DMS114 treated with DMSO at 0.1 percent for 48 hours (cell line): Measurements from ENCODE around the gene PHYKPL.
"Not testable (repeated sequence)": the region's sequence is repeated elsewhere in the genome, so short reads cannot be mapped to it uniquely, and the experiment has no call there.

Source experiments
- DNase-seq: peaks from one replicate; lab custom pipeline; 2025; ENCODE audit not compliant: unreplicated experiment; lab: John Stamatoyannopoulos, UW

The PHYKPL gene

GRCh38 chr5:178265746-178266145 is 33.1 kb upstream of the PHYKPL start:
- DNase-seq: no peak

GRCh38 chr5:178264044-178264443 is 31.4 kb upstream of the PHYKPL start:
- DNase-seq: no peak

GRCh38 chr5:178261666-178262600 is 29.3 kb upstream of the PHYKPL start:
- DNase-seq: no peak

GRCh38 chr5:178259623-178260536 is 27.3 kb upstream of the PHYKPL start:
- DNase-seq: no peak

GRCh38 chr5:178257650-178258049 is 25.0 kb upstream of the PHYKPL start:
- no peak for DNase-seq

GRCh38 chr5:178256746-178257145 is 24.1 kb upstream of the PHYKPL start:
- DNase-seq: no peak

- DNase-seq: not testable (repeated sequence)
Measured at GRCh38 chr5:178253632-178254031, 21.0 kb upstream of the PHYKPL start.

- DNase-seq: no peak
Measured at GRCh38 chr5:178252258-178252657, 19.7 kb upstream of the PHYKPL start.

GRCh38 chr5:178250263-178250662 is 17.7 kb upstream of the PHYKPL start:
- DNase-seq: no peak

- DNase-seq: no peak
Measured at GRCh38 chr5:178249191-178249989, 16.8 kb upstream of the PHYKPL start.

GRCh38 chr5:178248750-178249149 is 16.1 kb upstream of the PHYKPL start:
- DNase-seq: no peak

GRCh38 chr5:178247481-178248456 is 15.2 kb upstream of the PHYKPL start:
- no peak for DNase-seq

GRCh38 chr5:178246624-178247279 is 14.2 kb upstream of the PHYKPL start:
- DNase-seq: no peak

- DNase-seq: no peak
Measured at GRCh38 chr5:178245389-178245788, 12.8 kb upstream of the PHYKPL start.

GRCh38 chr5:178244576-178244975 is 12.0 kb upstream of the PHYKPL start:
- no peak for DNase-seq

GRCh38 chr5:178242416-178242815 is 9.8 kb upstream of the PHYKPL start:
- no peak for DNase-seq

- DNase-seq: no peak
Measured at GRCh38 chr5:178241688-178242231, 9.2 kb upstream of the PHYKPL start.

GRCh38 chr5:178241231-178241663 is 8.6 kb upstream of the PHYKPL start:
- DNase-seq: no peak

- DNase-seq: no peak
Measured at GRCh38 chr5:178240766-178241165, 8.2 kb upstream of the PHYKPL start.
